ENCODE measurements around the gene SSTR4.
"Not testable (repeated sequence)": the region's sequence is repeated elsewhere in the genome, so short reads cannot be mapped to it uniquely, and the experiment has no call there.

SSTR4 gene

DNA sequence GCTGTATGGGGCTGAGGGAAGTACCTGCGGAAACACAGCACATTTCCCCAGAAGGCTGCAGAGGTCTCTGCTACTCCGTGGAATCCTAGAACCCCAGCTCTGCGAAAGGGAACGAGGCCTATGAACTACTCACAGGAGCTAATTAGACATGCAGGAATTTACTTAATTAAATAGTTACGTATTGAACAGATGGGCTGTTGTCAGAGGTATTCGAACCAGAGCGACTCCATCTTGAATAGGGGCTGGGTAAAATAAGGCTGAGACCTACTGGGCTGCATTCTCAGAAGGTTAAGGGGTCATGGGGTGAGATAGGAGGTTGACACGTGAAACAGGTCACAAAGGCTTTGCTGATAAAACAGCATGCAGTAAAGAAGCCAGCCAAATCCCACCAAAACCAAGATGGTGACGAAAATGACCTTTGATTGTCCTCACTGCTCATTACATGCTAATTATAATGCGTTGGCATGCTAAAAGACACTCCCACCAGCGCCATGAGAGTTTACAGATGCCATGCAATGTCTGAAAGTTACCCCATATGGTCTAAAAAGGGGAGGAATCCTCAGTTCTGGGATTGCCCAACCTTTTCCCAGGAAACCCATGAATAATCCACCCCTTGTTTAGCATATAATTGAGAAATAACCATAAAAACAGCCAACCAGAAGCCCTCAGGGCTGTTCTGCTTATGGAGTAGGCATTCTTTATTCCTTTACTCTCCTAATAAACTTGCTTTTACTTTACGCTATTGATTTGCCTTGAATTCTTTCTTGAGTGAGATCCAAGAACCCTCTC, 14.7 kb upstream of the SSTR4 start:
- H3K27ac Mint-ChIP-seq: no peak overlapping the region
- H3K9me3 Mint-ChIP-seq: no peaks in the 10 kb centered on the region
- peaks cover 8% of the 10 kb centered on the region for H3K27me3 Mint-ChIP-seq (ENCODE audit: low read depth)
- no peak overlapping the region for H3K4me3 Mint-ChIP-seq
- TF ChIP-seq, protein P1, sequence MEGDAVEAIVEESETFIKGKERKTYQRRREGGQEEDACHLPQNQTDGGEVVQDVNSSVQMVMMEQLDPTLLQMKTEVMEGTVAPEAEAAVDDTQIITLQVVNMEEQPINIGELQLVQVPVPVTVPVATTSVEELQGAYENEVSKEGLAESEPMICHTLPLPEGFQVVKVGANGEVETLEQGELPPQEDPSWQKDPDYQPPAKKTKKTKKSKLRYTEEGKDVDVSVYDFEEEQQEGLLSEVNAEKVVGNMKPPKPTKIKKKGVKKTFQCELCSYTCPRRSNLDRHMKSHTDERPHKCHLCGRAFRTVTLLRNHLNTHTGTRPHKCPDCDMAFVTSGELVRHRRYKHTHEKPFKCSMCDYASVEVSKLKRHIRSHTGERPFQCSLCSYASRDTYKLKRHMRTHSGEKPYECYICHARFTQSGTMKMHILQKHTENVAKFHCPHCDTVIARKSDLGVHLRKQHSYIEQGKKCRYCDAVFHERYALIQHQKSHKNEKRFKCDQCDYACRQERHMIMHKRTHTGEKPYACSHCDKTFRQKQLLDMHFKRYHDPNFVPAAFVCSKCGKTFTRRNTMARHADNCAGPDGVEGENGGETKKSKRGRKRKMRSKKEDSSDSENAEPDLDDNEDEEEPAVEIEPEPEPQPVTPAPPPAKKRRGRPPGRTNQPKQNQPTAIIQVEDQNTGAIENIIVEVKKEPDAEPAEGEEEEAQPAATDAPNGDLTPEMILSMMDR (IDR thresholded peaks at IDR 0.05; ENCODE audit: unreplicated experiment in 3 of 3): no peak
- peaks cover 42% of the 10 kb centered on the region for H3K4me1 Mint-ChIP-seq
- H3K36me3 Mint-ChIP-seq (ENCODE audit: low read depth): no peaks in the 10 kb centered on the region

DNA sequence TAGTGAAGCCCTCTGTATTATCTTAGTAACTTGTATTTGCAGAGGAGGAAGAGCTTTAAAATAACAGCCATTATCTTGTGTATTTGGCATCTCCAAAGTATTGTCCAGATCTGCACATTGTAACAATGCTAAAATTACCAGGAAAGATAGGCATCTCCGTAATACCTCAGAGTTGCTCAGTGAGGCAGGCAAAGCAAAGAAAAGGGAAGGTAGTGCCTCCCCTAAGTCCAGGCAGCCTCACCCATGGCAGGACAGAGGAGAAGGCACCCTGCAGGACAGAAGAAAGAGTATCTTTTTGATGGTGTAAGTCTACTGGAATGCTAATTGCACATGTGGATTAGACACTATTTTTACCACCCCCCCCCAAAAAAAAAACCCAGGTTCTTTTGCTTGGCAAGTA, 13.6 kb upstream of the SSTR4 start:
- no peaks in the 10 kb centered on the region for H3K9me3 Mint-ChIP-seq
- peak overlapping the region in 1 of 3 experiments; percentile 19 for H3K27ac Mint-ChIP-seq
- no peak overlapping the region for H3K4me3 Mint-ChIP-seq
- TF ChIP-seq, protein P1 (IDR thresholded peaks at IDR 0.05; ENCODE audit: unreplicated experiment in 3 of 3): no peak
- H3K36me3 Mint-ChIP-seq (ENCODE audit: low read depth): no peaks in the 10 kb centered on the region
- H3K27me3 Mint-ChIP-seq (ENCODE audit: low read depth): peaks cover 6% of the 10 kb centered on the region
- H3K4me1 Mint-ChIP-seq: peaks cover 42% of the 10 kb centered on the region

DNA sequence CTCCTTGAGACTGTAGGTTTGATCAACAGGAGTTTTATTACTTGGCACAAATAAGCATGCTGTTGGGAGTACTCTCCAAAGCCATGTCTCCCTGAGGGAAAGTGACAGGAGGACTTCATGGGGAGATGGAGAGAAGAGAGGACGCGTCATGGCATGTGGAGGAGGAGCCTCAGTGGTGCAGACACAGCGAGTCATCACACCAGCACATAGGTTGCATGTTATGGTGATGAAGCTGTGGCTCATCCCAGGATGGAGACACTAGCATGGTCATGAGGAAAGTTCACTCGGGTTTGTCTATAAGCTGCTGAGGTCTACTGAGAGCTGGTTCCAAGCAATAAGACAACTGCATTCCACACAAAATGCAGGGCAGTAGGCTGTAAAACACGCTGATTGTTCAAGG, 13.2 kb upstream of the SSTR4 start:
- Mint-ChIP-seq H3K27me3 (ENCODE audit: low read depth) (peaks cover 8% of the 10 kb centered on the region), H3K9me3 (no peaks in the 10 kb centered on the region), H3K4me1 (peaks cover 42% of the 10 kb centered on the region), H3K27ac (no peak overlapping the region), H3K36me3 (ENCODE audit: low read depth) (no peaks in the 10 kb centered on the region), H3K4me3 (no peak overlapping the region)
- TF ChIP-seq, protein P1 (IDR thresholded peaks at IDR 0.05; ENCODE audit: unreplicated experiment in 3 of 3): no peak

DNA sequence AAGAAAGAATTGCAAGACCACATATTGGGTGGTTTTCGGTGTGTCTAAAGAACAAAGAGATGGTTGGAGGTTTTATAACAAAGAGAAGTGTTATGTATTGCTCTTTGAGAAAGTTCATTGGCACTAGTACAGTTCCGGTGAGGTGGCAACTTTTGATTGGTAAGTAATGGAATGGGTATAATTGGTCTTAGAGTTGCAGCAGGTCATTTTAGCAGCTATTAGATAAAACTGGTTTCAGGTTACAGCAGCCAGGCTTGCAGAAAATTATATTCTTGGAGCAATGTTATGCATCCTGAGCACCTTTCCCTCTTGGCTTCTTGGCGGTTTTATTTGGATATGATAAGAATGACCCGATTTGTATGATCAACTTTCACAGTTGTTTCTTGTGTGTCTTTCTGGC, 12.3 kb upstream of the SSTR4 start:
- TF ChIP-seq, protein P1 (IDR thresholded peaks at IDR 0.05; ENCODE audit: unreplicated experiment in 3 of 3): no peak
- H3K4me3 Mint-ChIP-seq: no peak overlapping the region
- H3K27ac Mint-ChIP-seq: peak overlapping the region in 2 of 3 experiments; percentile 46 to 63
- H3K9me3 Mint-ChIP-seq: no peaks in the 10 kb centered on the region
- no peaks in the 10 kb centered on the region for H3K36me3 Mint-ChIP-seq (ENCODE audit: low read depth)
- peaks cover 40% of the 10 kb centered on the region for H3K4me1 Mint-ChIP-seq
- H3K27me3 Mint-ChIP-seq (ENCODE audit: low read depth): peaks cover 17% of the 10 kb centered on the region

DNA sequence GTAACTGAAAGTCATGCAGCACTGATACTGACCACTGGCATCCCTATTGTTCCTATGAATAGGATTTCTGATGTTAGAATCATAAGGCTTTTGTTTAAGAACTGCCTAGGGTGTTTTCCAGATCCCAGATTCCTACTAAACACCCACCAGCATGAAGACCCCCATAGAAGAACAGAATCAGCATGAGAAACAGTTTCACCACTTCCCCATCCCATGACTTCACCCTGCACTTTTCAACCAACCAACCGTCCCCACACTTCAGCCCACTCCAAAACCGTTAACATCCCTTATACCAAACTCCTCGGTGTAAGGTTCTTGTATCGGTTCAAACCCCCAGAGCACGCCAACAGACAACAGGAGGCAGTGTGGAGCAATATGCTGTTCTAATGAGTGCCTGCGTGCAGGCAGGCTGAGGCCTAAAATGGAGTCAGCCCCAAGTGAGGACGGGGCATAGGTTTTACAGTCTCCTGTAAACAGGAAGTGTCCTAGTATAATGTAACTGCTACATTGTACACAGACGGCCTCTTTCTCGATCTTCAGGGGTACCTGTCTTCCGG, 11.4 kb upstream of the SSTR4 start:
- H3K9me3 Mint-ChIP-seq: no peaks in the 10 kb centered on the region
- no peaks in the 10 kb centered on the region for H3K36me3 Mint-ChIP-seq (ENCODE audit: low read depth)
- TF ChIP-seq, protein P1 (IDR thresholded peaks at IDR 0.05; ENCODE audit: unreplicated experiment in 3 of 3): no peak
- peak overlapping the region in 2 of 3 experiments; percentile 73 to 94 for H3K27ac Mint-ChIP-seq
- H3K27me3 Mint-ChIP-seq (ENCODE audit: low read depth): peaks cover 17% of the 10 kb centered on the region
- H3K4me1 Mint-ChIP-seq: peaks cover 31% of the 10 kb centered on the region
- no peak overlapping the region for H3K4me3 Mint-ChIP-seq

DNA sequence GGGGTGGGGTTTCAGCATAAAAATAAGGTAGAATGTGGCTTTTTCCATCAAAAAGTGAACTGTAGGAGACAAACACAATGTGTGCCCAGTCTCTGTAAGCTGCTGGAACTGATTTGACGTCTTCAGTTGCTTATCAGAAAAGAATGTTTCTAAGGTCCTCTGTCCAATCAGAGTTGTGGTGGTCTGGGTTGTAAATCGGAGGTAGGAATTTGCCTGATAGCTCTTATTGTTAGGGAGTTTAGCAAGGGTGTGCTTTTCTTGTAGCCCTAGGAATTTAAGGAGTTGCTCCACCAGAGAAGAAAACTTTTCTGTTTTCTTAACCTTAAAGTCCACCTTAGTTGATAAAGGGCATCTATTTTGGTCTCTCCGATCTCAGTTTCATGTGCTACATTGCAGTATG, 10.4 kb upstream of the SSTR4 start:
- Mint-ChIP-seq H3K27ac (peak overlapping the region; percentile 73 to 94 (median 80)), H3K36me3 (ENCODE audit: low read depth) (no peaks in the 10 kb centered on the region)

DNA sequence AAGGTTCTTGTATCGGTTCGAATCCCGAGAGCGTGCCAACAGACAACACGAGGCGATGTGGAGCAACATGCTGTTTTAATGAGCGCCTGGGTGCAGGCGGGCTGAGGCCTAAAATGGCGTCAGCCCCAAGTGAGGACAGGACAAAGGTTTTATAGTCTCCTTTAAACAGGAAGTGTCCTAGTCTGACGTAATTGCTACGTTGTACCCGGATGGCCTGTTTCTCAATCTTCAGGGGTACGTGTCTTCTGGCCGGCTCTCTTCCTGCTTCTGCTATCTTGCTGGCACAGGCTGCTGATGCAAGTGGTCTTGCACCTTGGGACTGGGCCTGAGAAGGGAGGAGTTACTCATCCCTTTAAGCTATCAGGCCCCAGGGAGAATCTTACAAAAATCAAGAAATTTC, 9.6 kb upstream of the SSTR4 start:
- H3K4me3 Mint-ChIP-seq; H3K36me3 Mint-ChIP-seq (ENCODE audit: low read depth); H3K9me3 Mint-ChIP-seq: not testable (repeated sequence)
- Mint-ChIP-seq H3K4me1 (peaks cover 28% of the 10 kb centered on the region), H3K27ac (peak overlapping the region; percentile 73 to 94 (median 80)), H3K27me3 (ENCODE audit: low read depth) (peaks cover 12% of the 10 kb centered on the region)

More for the DNA sequence above, 10.4 kb upstream of the SSTR4 start:
- peaks cover 28% of the 10 kb centered on the region for H3K4me1 Mint-ChIP-seq
- H3K9me3 Mint-ChIP-seq: no peaks in the 10 kb centered on the region
- H3K27me3 Mint-ChIP-seq (ENCODE audit: low read depth): peaks cover 17% of the 10 kb centered on the region
- TF ChIP-seq, protein P1 (IDR thresholded peaks at IDR 0.05; ENCODE audit: unreplicated experiment in 3 of 3): no peak
- H3K4me3 Mint-ChIP-seq: no peak overlapping the region

All from nephron (organoid).